Activated naive CD4-positive, alpha-beta T cell treated with anti-CD3 and anti-CD28 coated beads for 36 hours (primary cell): ENCODE data around the gene PACRG. TPM values are rescaled to one million over a fixed set of nuclear protein-coding genes. Genes with fewer than 3 reads are reported as not detected.

Experiments used
- CTCF ChIA-PET: fragments of 350-600 bp; sonication (Branson Sonifier 250); formaldehyde crosslinking; loops from one replicate; lab custom pipeline; 2021; ENCODE audit warnings: antibody characterized with exemption; lab: Charles Lee
- DNase-seq: peaks from one replicate; pipeline ENCODE4 v3.0.0-alpha.2; 2020
- H3K27ac Mint-ChIP-seq: one replicate; pipeline ENCODE4 v1.8.0; 2021; ENCODE audit warnings: mild to moderate bottlenecking, mixed read lengths
- H3K27me3 Mint-ChIP-seq: one replicate; pipeline ENCODE4 v1.8.0; 2021; ENCODE audit warnings: low read depth, mixed read lengths
- H3K36me3 Mint-ChIP-seq: one replicate; pipeline ENCODE4 v1.8.0; 2021; ENCODE audit warnings: low read depth, mixed read lengths
- H3K4me1 Mint-ChIP-seq: one replicate; pipeline ENCODE4 v1.8.0; 2021; ENCODE audit warnings: low read depth, mixed read lengths
- H3K4me3 Mint-ChIP-seq: one replicate; pipeline ENCODE4 v1.8.0; 2021; ENCODE audit warnings: mild to moderate bottlenecking, moderate library complexity, mixed read lengths
- H3K9me3 Mint-ChIP-seq: one replicate; pipeline ENCODE4 v1.8.0; 2021; ENCODE audit warnings: mixed read lengths
- intact Hi-C: fragments of 100-400 bp; cut with micrococcal nuclease; formaldehyde crosslinking; loops from one replicate; pipeline ENCODE4 v1.15.1; 2023
- total RNA-seq, 2 experiments: library from RNA; stranded (reverse); gene quantifications; one replicate each; pipeline ENCODE4 v1.2.3, GENCODE V29; 2021

PACRG gene
- total RNA-seq, 2 experiments from 2014 or later, result not detected

GRCh38 chr6:162711376-162711775 is 16.4 kb upstream of the PACRG start:
- H3K36me3 Mint-ChIP-seq, result peaks cover 2% of the 10 kb centered on the region
- no peak overlapping the region for H3K4me3 Mint-ChIP-seq
- intact Hi-C loops, result no loop called here
- CTCF ChIA-PET, result no interaction called here
- H3K9me3 Mint-ChIP-seq, result no peaks in the 10 kb centered on the region
- H3K27ac Mint-ChIP-seq, result no peak overlapping the region
- no peaks in the 10 kb centered on the region for H3K27me3 Mint-ChIP-seq
- H3K4me1 Mint-ChIP-seq, result no peaks in the 10 kb centered on the region
- DNase-seq, result no peak

- Mint-ChIP-seq H3K4me3 (no peak overlapping the region), H3K27me3 (no peaks in the 10 kb centered on the region), H3K4me1 (no peaks in the 10 kb centered on the region), H3K9me3 (peaks cover 1% of the 10 kb centered on the region), H3K36me3 (peaks cover 7% of the 10 kb centered on the region), H3K27ac (no peak overlapping the region)
- CTCF ChIA-PET, result no interaction called here
- intact Hi-C loops, result no loop called here
- no peak for DNase-seq
These were observed 15.1 kb upstream of the PACRG start for GRCh38 chr6:162712694-162713093.

- peaks cover 11% of the 10 kb centered on the region for H3K36me3 Mint-ChIP-seq
These were observed 13.6 kb upstream of the PACRG start for GRCh38 chr6:162713974-162714780.

GRCh38 chr6:162715601-162716000 is 12.2 kb upstream of the PACRG start:
- no peaks in the 10 kb centered on the region for H3K27me3 Mint-ChIP-seq
- CTCF ChIA-PET, result interaction anchor here (1.1 kb wide), 1 partner anchor 9 kb away, joined by 3 read pairs; no protein-coding TSS in a partner anchor
- intact Hi-C loops, result no loop called here
- H3K27ac Mint-ChIP-seq, result no peak overlapping the region
- no peak for DNase-seq
- peaks cover 3% of the 10 kb centered on the region for H3K9me3 Mint-ChIP-seq
- no peaks in the 10 kb centered on the region for H3K4me1 Mint-ChIP-seq
- peaks cover 11% of the 10 kb centered on the region for H3K36me3 Mint-ChIP-seq
- no peak overlapping the region for H3K4me3 Mint-ChIP-seq

More at GRCh38 chr6:162713974-162714780, 13.6 kb upstream of the PACRG start:
- Mint-ChIP-seq H3K4me1 (no peaks in the 10 kb centered on the region), H3K4me3 (no peak overlapping the region), H3K9me3 (peaks cover 3% of the 10 kb centered on the region), H3K27me3 (no peaks in the 10 kb centered on the region), H3K27ac (no peak overlapping the region)
- intact Hi-C loops, result no loop called here
- no peak for DNase-seq
- CTCF ChIA-PET, result no interaction called here

- Mint-ChIP-seq H3K9me3 (peaks cover 3% of the 10 kb centered on the region), H3K4me1 (no peaks in the 10 kb centered on the region), H3K4me3 (no peak overlapping the region), H3K27me3 (no peaks in the 10 kb centered on the region), H3K36me3 (peaks cover 9% of the 10 kb centered on the region), H3K27ac (no peak overlapping the region)
- CTCF ChIA-PET, result interaction anchor here (0.7 kb wide), 1 partner anchor 284 kb away, joined by 3 read pairs; no protein-coding TSS in a partner anchor
- intact Hi-C loops, result no loop called here
- no peak for DNase-seq
These were observed 8.2 kb upstream of the PACRG start for GRCh38 chr6:162719528-162719927.

- peaks cover 9% of the 10 kb centered on the region for H3K36me3 Mint-ChIP-seq
- no peak overlapping the region for H3K4me3 Mint-ChIP-seq
- no peaks in the 10 kb centered on the region for H3K4me1 Mint-ChIP-seq
- intact Hi-C loops, result loop anchor here (10.0 kb wide), 1 partner anchor 453 kb away; no protein-coding TSS in a partner anchor
- H3K27me3 Mint-ChIP-seq, result no peaks in the 10 kb centered on the region
- DNase-seq, result no peak
- peaks cover 3% of the 10 kb centered on the region for H3K9me3 Mint-ChIP-seq
- no peak overlapping the region for H3K27ac Mint-ChIP-seq
- CTCF ChIA-PET, result no interaction called here
These were observed 6.4 kb upstream of the PACRG start for GRCh38 chr6:162721404-162721687.

- Mint-ChIP-seq H3K9me3 (peaks cover 2% of the 10 kb centered on the region), H3K27ac (no peak overlapping the region), H3K27me3 (no peaks in the 10 kb centered on the region), H3K4me1 (peaks cover 5% of the 10 kb centered on the region), H3K36me3 (peaks cover 4% of the 10 kb centered on the region), H3K4me3 (no peak overlapping the region)
- intact Hi-C loops, result loop anchor here (10.0 kb wide), 1 partner anchor 453 kb away; no protein-coding TSS in a partner anchor
- CTCF ChIA-PET, result no interaction called here
- no peak for DNase-seq
These were observed 5.5 kb upstream of the PACRG start for GRCh38 chr6:162722226-162722625.

DNA sequence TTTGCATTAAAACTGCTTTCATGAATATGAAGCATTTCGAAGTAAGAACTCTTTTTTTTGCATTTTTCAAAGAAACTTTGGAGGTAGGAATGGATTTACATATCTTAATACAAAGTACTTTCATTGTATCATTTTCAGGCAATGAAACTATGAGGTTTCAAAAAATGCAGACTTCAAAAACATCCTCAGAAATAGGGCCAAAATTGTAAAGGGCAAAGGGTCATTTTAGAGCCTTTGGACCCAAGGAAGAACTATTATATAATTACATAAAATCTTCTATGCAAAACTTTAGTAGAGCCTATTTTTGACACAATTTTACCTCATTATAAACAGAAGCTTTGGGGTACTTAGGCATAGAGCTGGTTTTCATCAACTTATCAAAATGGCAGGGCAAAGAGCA is 5.1 kb upstream of the PACRG start:
- no peak overlapping the region for H3K4me3 Mint-ChIP-seq
- no peak for DNase-seq
- H3K4me1 Mint-ChIP-seq, result peaks cover 5% of the 10 kb centered on the region
- H3K36me3 Mint-ChIP-seq, result peaks cover 4% of the 10 kb centered on the region
- CTCF ChIA-PET, result no interaction called here
- H3K27me3 Mint-ChIP-seq, result no peaks in the 10 kb centered on the region
- no peak overlapping the region for H3K27ac Mint-ChIP-seq
- H3K9me3 Mint-ChIP-seq, result peaks cover 2% of the 10 kb centered on the region
- intact Hi-C loops, result loop anchor here (10.0 kb wide), 1 partner anchor 452 kb away; no protein-coding TSS in a partner anchor

GRCh38 chr6:162726947-162727321 is 840 bp upstream of the PACRG start:
- CTCF ChIA-PET, result no interaction called here

DNA sequence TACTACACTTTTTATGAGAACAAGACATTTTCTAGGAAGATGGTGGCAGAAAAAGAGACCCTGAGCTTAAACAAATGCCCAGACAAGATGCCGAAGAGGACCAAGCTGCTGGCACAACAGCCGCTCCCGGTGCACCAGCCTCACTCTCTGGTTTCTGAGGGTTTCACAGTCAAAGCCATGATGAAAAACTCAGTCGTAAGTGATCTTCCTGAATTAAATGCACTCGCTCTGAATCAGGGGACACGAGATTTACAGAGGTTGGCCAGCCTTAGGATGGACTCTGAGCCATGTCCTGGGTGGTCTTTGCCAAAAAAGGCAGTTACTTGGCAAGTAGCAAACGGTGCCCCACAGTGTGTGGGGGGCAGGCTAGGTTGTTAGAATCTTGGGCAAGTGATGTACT is 423 bp downstream of the PACRG start:
- Mint-ChIP-seq H3K27ac (peak overlapping the region; percentile 36), H3K36me3 (no peaks in the 10 kb centered on the region), H3K4me1 (peaks cover 9% of the 10 kb centered on the region), H3K27me3 (no peaks in the 10 kb centered on the region), H3K4me3 (peak overlapping the region; percentile 84), H3K9me3 (peaks cover 2% of the 10 kb centered on the region)
- DNase-seq, result no peak
- intact Hi-C loops, result loop anchor here (5.0 to 10.0 kb wide), 4 partner anchors 447 to 1736 kb away; partner anchors contain the start of genes AGPAT4 and MAP3K4
- CTCF ChIA-PET, result interaction anchor here (0.7 kb wide), 1 partner anchor 83 kb away, joined by 3 read pairs; no protein-coding TSS in a partner anchor

More at GRCh38 chr6:162726947-162727321, 840 bp upstream of the PACRG start:
- no peaks in the 10 kb centered on the region for H3K36me3 Mint-ChIP-seq
- DNase-seq, result peak; percentile 9
- peak overlapping the region; percentile 80 for H3K27ac Mint-ChIP-seq
- H3K4me1 Mint-ChIP-seq, result peaks cover 7% of the 10 kb centered on the region
- no peaks in the 10 kb centered on the region for H3K27me3 Mint-ChIP-seq
- intact Hi-C loops, result loop anchor here (1.0 to 10.0 kb wide), 6 partner anchors 448 to 1735 kb away; partner anchors contain the start of genes AGPAT4, MAP3K4 and QKI
- peak overlapping the region; percentile 84 for H3K4me3 Mint-ChIP-seq
- peaks cover 2% of the 10 kb centered on the region for H3K9me3 Mint-ChIP-seq

DNA sequence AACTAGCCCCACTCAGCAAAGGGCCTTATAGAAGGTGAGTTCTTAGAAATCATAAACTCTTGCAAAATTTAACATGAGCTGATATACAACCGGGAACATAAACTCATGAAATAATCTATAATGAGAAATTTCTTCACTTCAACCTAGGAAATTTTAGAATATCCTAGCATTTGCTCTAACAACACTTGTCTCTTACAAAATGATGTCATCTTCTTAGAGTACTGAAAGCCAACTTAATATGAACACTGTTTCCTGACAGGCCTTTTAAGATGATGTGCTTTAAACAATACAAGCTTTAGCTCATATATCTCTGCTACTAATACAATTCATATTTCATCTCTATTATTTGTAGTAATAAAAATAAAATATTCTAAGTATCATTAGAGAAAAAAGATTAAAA is 932 bp downstream of the PACRG start:
- CTCF ChIA-PET, result interaction anchor here (0.7 kb wide), 1 partner anchor 83 kb away, joined by 3 read pairs; no protein-coding TSS in a partner anchor
- no peaks in the 10 kb centered on the region for H3K36me3 Mint-ChIP-seq
- H3K4me3 Mint-ChIP-seq, result no peak overlapping the region
- intact Hi-C loops, result loop anchor here (5.0 to 10.0 kb wide), 4 partner anchors 446 to 1736 kb away; partner anchors contain the start of genes AGPAT4 and MAP3K4
- H3K27me3 Mint-ChIP-seq, result no peaks in the 10 kb centered on the region
- H3K27ac Mint-ChIP-seq, result no peak overlapping the region
- no peak for DNase-seq
- peaks cover 2% of the 10 kb centered on the region for H3K9me3 Mint-ChIP-seq
- H3K4me1 Mint-ChIP-seq, result peaks cover 12% of the 10 kb centered on the region

DNA sequence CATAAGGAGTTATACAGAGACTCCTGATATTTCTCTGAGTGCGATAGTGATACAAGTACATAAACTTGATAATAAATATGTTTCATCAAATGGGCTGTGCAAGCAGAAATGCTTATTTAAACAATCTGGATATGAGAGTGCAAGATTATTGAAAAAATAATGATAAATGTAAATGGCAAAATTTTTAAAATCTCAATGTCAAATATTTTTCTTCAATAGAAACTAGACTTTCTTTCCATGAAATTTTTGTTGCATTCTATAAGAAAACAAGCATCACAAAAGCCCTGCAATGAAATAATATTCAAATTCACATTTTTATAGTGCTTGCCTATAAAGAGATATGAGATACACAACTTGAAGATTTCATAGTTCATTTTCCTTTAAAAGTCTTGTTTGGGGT is 2.7 kb downstream of the PACRG start:
- Mint-ChIP-seq H3K4me1 (peaks cover 13% of the 10 kb centered on the region), H3K27me3 (no peaks in the 10 kb centered on the region), H3K4me3 (no peak overlapping the region), H3K36me3 (no peaks in the 10 kb centered on the region), H3K27ac (no peak overlapping the region), H3K9me3 (peaks cover 2% of the 10 kb centered on the region)
- CTCF ChIA-PET, result no interaction called here
- DNase-seq, result no peak
- intact Hi-C loops, result no loop called here
